WTC11 (cell line): ENCODE data around the gene UBLCP1. TPM values are rescaled to one million over a fixed set of nuclear protein-coding genes. Genes with fewer than 3 reads are reported as not detected.
A peak's percentile ranks its signal among the peaks of the same experiment; 100 is the strongest.
"Not testable (repeated sequence)": the region's sequence is repeated elsewhere in the genome, so short reads cannot be mapped to it uniquely, and the experiment has no call there.

ENCODE experiments used
- ATAC-seq: fragments of 200-7000 bp; cut with Tn5 transposase; 2 replicates; pipeline ENCODE4 v1.10.0; 2021; ENCODE audit warnings: mild to moderate bottlenecking, moderate library complexity
- CTCF ChIA-PET: fragments of 300-600 bp; sonication (Branson Sonifier 250); formaldehyde crosslinking; loops from one replicate; lab custom pipeline; 2021; ENCODE audit warnings: antibody characterized with exemption; lab: Charles Lee
- POLR2A ChIA-PET: fragments of 350-600 bp; sonication (Branson Sonifier 250); formaldehyde crosslinking; loops from one replicate; lab custom pipeline; 2021; ENCODE audit warnings: antibody characterized with exemption; lab: Charles Lee
- DNase-seq: peaks from one replicate; pipeline ENCODE4 v3.0.0; 2021; ENCODE audit warnings: low spot score
- H3K27ac Mint-ChIP-seq: 2 replicates; pipeline ENCODE4 v1.8.0; 2021; ENCODE audit warnings: mixed read lengths
- H3K27me3 Mint-ChIP-seq: 2 replicates; pipeline ENCODE4 v1.8.0; 2021; ENCODE audit warnings: low read depth, mild to moderate bottlenecking, moderate library complexity, mixed read lengths
- H3K36me3 Mint-ChIP-seq: 2 replicates; pipeline ENCODE4 v1.8.0; 2021; ENCODE audit warnings: mixed read lengths
- H3K4me1 Mint-ChIP-seq: 2 replicates; pipeline ENCODE4 v1.8.0; 2022; ENCODE audit warnings: mixed read lengths
- H3K4me3 Mint-ChIP-seq: 2 replicates; pipeline ENCODE4 v1.8.0; 2021; ENCODE audit warnings: mild to moderate bottlenecking, moderate library complexity, mixed read lengths
- H3K9me3 Mint-ChIP-seq: 2 replicates; pipeline ENCODE4 v1.8.0; 2021; ENCODE audit warnings: mixed read lengths
- ATF2 ChIP-seq: sonication (generic); formaldehyde crosslinking; IDR thresholded peaks from 2 replicates; pipeline ENCODE4 v1.8.1; 2022; ENCODE audit warnings: low read depth, missing genetic modification reagents, borderline replicate concordance
- CREM ChIP-seq: sonication (generic); formaldehyde crosslinking; IDR thresholded peaks from 2 replicates; pipeline ENCODE4 v1.8.1; 2022; ENCODE audit warnings: mild to moderate bottlenecking, missing genetic modification reagents, moderate library complexity
- E2F1 ChIP-seq: sonication (generic); formaldehyde crosslinking; IDR thresholded peaks from 2 replicates; pipeline ENCODE4 v1.8.0; 2022; ENCODE audit warnings: mild to moderate bottlenecking, missing genetic modification reagents
- EMX1 ChIP-seq: fragments of 250-450 bp; sonication (Bioruptor Pico); IDR thresholded peaks from 2 replicates; pipeline ENCODE4 v1.8.0; 2021; ENCODE audit warnings: mild to moderate bottlenecking
- HMGXB4 ChIP-seq: sonication (generic); formaldehyde crosslinking; IDR thresholded peaks from 2 replicates; pipeline ENCODE4 v1.8.1; 2023; ENCODE audit warnings: mild to moderate bottlenecking, moderate library complexity, missing genetic modification reagents
- MLX ChIP-seq: sonication (generic); formaldehyde crosslinking; IDR thresholded peaks from 2 replicates; pipeline ENCODE4 v1.8.1; 2023; ENCODE audit warnings: mild to moderate bottlenecking, missing genetic modification reagents, moderate library complexity
- MYBL2 ChIP-seq: sonication (generic); formaldehyde crosslinking; IDR thresholded peaks from 2 replicates; pipeline ENCODE4 v1.8.1; 2023; ENCODE audit warnings: mild to moderate bottlenecking, moderate library complexity, missing genetic modification reagents
- NFATC4 ChIP-seq: fragments of 250-450 bp; sonication (Bioruptor Pico); IDR thresholded peaks from 2 replicates; pipeline ENCODE4 v1.9.0; 2021; ENCODE audit warnings: mild to moderate bottlenecking
- NFYB ChIP-seq: sonication (generic); formaldehyde crosslinking; conservative IDR thresholded peaks from 2 replicates; pipeline ENCODE4 v1.8.0; 2022; ENCODE audit warnings: low read depth, missing genetic modification reagents
- PREB ChIP-seq: sonication (generic); formaldehyde crosslinking; IDR thresholded peaks from 2 replicates; pipeline ENCODE4 v1.8.1; 2022; ENCODE audit warnings: mild to moderate bottlenecking, missing genetic modification reagents, moderate library complexity, borderline replicate concordance
- SP1 ChIP-seq: sonication (generic); formaldehyde crosslinking; conservative IDR thresholded peaks from 2 replicates; pipeline ENCODE4 v1.8.1; 2022; ENCODE audit warnings: missing genetic modification reagents
- STAT6 ChIP-seq: sonication (generic); formaldehyde crosslinking; conservative IDR thresholded peaks from 2 replicates; pipeline ENCODE4 v1.8.1; 2023; ENCODE audit warnings: mild to moderate bottlenecking, low read depth, missing genetic modification reagents, moderate library complexity
- USF2 ChIP-seq: sonication (generic); formaldehyde crosslinking; IDR thresholded peaks from 2 replicates; pipeline ENCODE4 v1.8.1; 2023; ENCODE audit warnings: mild to moderate bottlenecking, missing genetic modification reagents, moderate library complexity
- ZBTB21 ChIP-seq: sonication (generic); formaldehyde crosslinking; IDR thresholded peaks from 2 replicates; pipeline ENCODE4 v1.8.1; 2023; ENCODE audit warnings: mild to moderate bottlenecking, missing genetic modification reagents, borderline replicate concordance
- ZBTB43 ChIP-seq: sonication (generic); formaldehyde crosslinking; IDR thresholded peaks from 2 replicates; pipeline ENCODE4 v1.8.1; 2023; ENCODE audit warnings: mild to moderate bottlenecking, missing genetic modification reagents
- ZNF138 ChIP-seq: sonication (generic); formaldehyde crosslinking; conservative IDR thresholded peaks from 2 replicates; pipeline ENCODE4 v1.8.1; 2022; ENCODE audit warnings: mild to moderate bottlenecking, moderate library complexity, missing genetic modification reagents
- ZNF232 ChIP-seq: sonication (generic); formaldehyde crosslinking; IDR thresholded peaks from 2 replicates; pipeline ENCODE4 v1.8.0; 2022; ENCODE audit warnings: mild to moderate bottlenecking, missing genetic modification reagents
- ZSCAN18 ChIP-seq: fragments of 250-450 bp; sonication (Bioruptor Pico); IDR thresholded peaks from 2 replicates; pipeline ENCODE4 v2.1.2; 2022; ENCODE audit warnings: mild to moderate bottlenecking, moderate library complexity
- total RNA-seq: library from RNA; stranded (reverse); gene quantifications from 3 replicates; pipeline ENCODE4 v1.2.3, GENCODE V29; 2021

The UBLCP1 gene
- total RNA-seq, 1 experiment from 2014 or later: 31.0 TPM

- peaks cover 10% of the 10 kb centered on the region for H3K4me1 Mint-ChIP-seq
- H3K9me3 Mint-ChIP-seq: peaks cover 19% of the 10 kb centered on the region
- peak; percentile 29 for ATAC-seq
- CTCF ChIA-PET: interaction anchor here (1.2 kb wide), 1 partner anchor 107 kb away, joined by 4 read pairs; no protein-coding TSS in a partner anchor
- TF ChIP-seq ZNF138 (CRISPR knock-in tag) (no peak), HMGXB4 (0 out of 2 replicates have a peak, but pooled peaks have one; percentile 39), ATF2 (CRISPR knock-in tag) (no peak), E2F1 (CRISPR knock-in tag) (no peak), MYBL2 (CRISPR knock-in tag) (0 out of 2 replicates have a peak, but pooled peaks have one; percentile 1), SP1 (CRISPR knock-in tag) (no peak)
- TF ChIP-seq, all 79 proteins: peak for 2
- peaks cover 36% of the 10 kb centered on the region for H3K27me3 Mint-ChIP-seq
- DNase-seq: no peak
- POLR2A ChIA-PET: no interaction called here
- peaks cover 23% of the 10 kb centered on the region for H3K36me3 Mint-ChIP-seq
- no peak overlapping the region for H3K27ac Mint-ChIP-seq
- H3K4me3 Mint-ChIP-seq: peak overlapping the region; percentile 91
Observed at GRCh38 chr5:159263569-159263905, 447 bp downstream of the UBLCP1 start.

- H3K27ac Mint-ChIP-seq, H3K4me3 Mint-ChIP-seq, CTCF ChIA-PET, POLR2A ChIA-PET, ATAC-seq, DNase-seq, H3K27me3 Mint-ChIP-seq: not testable (repeated sequence)
- Mint-ChIP-seq H3K4me1 (peaks cover 10% of the 10 kb centered on the region), H3K9me3 (peaks cover 14% of the 10 kb centered on the region; the same call in 1 of the 2 replicates), H3K36me3 (peaks cover 44% of the 10 kb centered on the region)
Observed at GRCh38 chr5:159266764-159267163, 3.7 kb downstream of the UBLCP1 start.

GRCh38 chr5:159269723-159270122 lies 6.6 kb downstream of the UBLCP1 start:
- H3K9me3 Mint-ChIP-seq: peaks cover 11% of the 10 kb centered on the region; the same call in 1 of the 2 replicates
- CTCF ChIA-PET: no interaction called here
- POLR2A ChIA-PET: no interaction called here
- no peak for DNase-seq
- peaks cover 55% of the 10 kb centered on the region for H3K36me3 Mint-ChIP-seq
- no peak overlapping the region for H3K4me3 Mint-ChIP-seq
- H3K27ac Mint-ChIP-seq: no peak overlapping the region
- no peaks in the 10 kb centered on the region for H3K27me3 Mint-ChIP-seq
- no peak for ATAC-seq
- no peaks in the 10 kb centered on the region for H3K4me1 Mint-ChIP-seq
- TF ChIP-seq MYBL2 (CRISPR knock-in tag) (no peak), CREM (no peak), MLX (CRISPR knock-in tag) (no peak), ZBTB21 (CRISPR knock-in tag) (no peak), ZNF138 (CRISPR knock-in tag) (no peak), USF2 (CRISPR knock-in tag) (no peak), STAT6 (CRISPR knock-in tag) (no peak), ZNF232 (no peak), NFYB (CRISPR knock-in tag) (no peak), ZSCAN18 (no peak), NFATC4 (no peak), EMX1 (CRISPR knock-in tag) (no peak), PREB (no peak), ZBTB43 (CRISPR knock-in tag) (no peak)
